Progenitor cell of endocrine pancreas (in vitro differentiated cells): ENCODE measurements around the gene ADCY3. TPM values are rescaled to one million over a fixed set of nuclear protein-coding genes. Genes with fewer than 3 reads are reported as not detected.

Experiments used
- DNase-seq: peaks from one replicate; pipeline ENCODE4 v3.0.0; 2021; ENCODE audit warnings: low spot score; ENCODE audit not compliant: unreplicated experiment
- H3K27ac Mint-ChIP-seq: 2 replicates; pipeline ENCODE4 v1.8.0; 2021; ENCODE audit warnings: mild to moderate bottlenecking, moderate library complexity, mixed read lengths
- H3K27me3 Mint-ChIP-seq: 2 replicates; pipeline ENCODE4 v1.8.0; 2021; ENCODE audit warnings: mixed read lengths
- H3K36me3 Mint-ChIP-seq: 2 replicates; pipeline ENCODE4 v1.8.0; 2022; ENCODE audit warnings: mixed read lengths; ENCODE audit not compliant: insufficient read depth
- H3K4me1 Mint-ChIP-seq: 2 replicates; pipeline ENCODE4 v1.8.0; 2021; ENCODE audit warnings: low read depth, mixed read lengths
- H3K4me3 Mint-ChIP-seq: 2 replicates; pipeline ENCODE4 v1.8.0; 2021; ENCODE audit warnings: low read depth, mild to moderate bottlenecking, moderate library complexity, mixed read lengths
- H3K9me3 Mint-ChIP-seq: 2 replicates; pipeline ENCODE4 v1.8.0; 2021; ENCODE audit warnings: low read depth, mixed read lengths
- long read RNA-seq: library from polyadenylated mRNA; unstranded; transcript quantifications from one replicate; pipeline ENCODE4 v2.0.0, GENCODE V29; 2020
- total RNA-seq: library from RNA; stranded (reverse); gene quantifications from 2 replicates; pipeline ENCODE4 v1.2.1, GENCODE V29; 2021
- TF ChIP-seq, protein P1 (sequence below): fragments of 200-600 bp; sonication (generic); IDR thresholded peaks from one replicate; pipeline ENCODE4 v1.5.0; 2021; ENCODE audit warnings: antibody characterized with exemption, mild to moderate bottlenecking; ENCODE audit not compliant: unreplicated experiment

ADCY3 gene
- 22.6 and 24.6 TPM in 2 replicates for total RNA-seq
- long read RNA-seq, partial matches to known transcripts = 2 of 5 reads
- long read RNA-seq, other reads (novel, unspliced or antisense) = 3 of 5 reads

DNA sequence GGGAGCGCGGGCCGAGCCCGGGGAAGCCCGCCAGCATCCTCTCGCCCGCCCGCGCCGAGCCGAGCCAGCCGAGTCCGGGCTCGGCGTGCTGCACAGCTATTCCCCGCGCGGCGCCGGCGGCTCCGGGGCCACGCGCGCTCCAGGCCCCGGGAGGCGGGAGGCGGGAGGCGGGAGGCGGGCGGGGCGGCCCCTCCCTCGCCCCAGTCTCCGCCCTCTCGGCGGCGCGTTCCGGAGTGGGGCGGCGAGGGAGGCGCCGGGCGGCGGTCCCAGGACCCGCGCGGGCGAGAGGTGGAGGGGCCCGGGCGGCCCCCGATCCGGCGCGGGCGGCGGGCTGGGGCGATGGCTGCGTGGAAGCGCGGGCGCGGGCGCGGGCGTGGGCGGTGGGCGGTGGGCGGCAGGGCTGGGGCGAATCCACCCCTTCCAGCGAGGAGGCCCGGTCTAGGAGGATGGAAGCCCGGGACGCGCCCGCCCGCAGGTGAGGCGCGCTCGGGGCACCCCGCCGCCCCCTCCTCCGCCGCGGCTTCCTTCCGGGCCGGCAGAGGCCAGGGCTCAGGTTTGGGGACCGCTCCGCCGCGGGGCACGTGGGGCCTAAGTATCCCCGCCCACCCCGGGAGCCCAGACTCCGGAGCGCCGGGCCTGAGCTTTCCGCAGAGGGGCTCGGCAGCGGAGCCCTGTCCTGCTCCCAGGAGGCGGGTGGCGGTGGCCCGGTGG lies at the start of gene ADCY3:
Gene ADCY3 (minus strand): TSS at position 140 of the 711 bp plus-strand sequence. CDS start 1,250 bp downstream, outside the sequence.
- TF ChIP-seq, protein P1, sequence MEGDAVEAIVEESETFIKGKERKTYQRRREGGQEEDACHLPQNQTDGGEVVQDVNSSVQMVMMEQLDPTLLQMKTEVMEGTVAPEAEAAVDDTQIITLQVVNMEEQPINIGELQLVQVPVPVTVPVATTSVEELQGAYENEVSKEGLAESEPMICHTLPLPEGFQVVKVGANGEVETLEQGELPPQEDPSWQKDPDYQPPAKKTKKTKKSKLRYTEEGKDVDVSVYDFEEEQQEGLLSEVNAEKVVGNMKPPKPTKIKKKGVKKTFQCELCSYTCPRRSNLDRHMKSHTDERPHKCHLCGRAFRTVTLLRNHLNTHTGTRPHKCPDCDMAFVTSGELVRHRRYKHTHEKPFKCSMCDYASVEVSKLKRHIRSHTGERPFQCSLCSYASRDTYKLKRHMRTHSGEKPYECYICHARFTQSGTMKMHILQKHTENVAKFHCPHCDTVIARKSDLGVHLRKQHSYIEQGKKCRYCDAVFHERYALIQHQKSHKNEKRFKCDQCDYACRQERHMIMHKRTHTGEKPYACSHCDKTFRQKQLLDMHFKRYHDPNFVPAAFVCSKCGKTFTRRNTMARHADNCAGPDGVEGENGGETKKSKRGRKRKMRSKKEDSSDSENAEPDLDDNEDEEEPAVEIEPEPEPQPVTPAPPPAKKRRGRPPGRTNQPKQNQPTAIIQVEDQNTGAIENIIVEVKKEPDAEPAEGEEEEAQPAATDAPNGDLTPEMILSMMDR = no peak
- Mint-ChIP-seq H3K27ac (peak within 1 kb of the TSS; percentile 46), H3K27me3 (peaks cover 36% of the 10 kb centered on the region), H3K4me1 (peaks cover 3% of the 10 kb centered on the region), H3K9me3 (no peaks in the 10 kb centered on the region), H3K36me3 (no peaks in the 10 kb centered on the region), H3K4me3 (peak within 1 kb of the TSS; percentile 70)
- peak; percentile 33 for DNase-seq

DNA sequence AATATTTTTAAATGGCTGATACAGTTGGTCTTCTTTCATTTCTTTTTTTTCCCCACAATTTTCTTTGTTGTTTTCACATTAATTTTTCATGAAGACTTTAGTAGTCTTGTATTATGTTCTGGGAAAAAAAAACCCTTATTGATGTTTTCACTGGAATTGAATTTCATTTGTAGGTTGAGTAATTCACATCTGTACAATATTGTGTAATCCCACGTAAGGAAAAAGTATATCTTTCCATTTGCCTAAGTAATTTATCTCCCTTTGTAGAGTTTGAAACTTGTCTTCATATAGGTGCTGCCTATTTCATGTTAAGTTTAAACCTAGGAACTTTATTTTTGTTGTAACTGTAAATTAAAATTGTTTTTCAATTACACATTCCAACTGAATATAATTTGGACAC lies 49.7 kb upstream of the ADCY3 start:
- H3K4me3 Mint-ChIP-seq = no peak overlapping the region
- TF ChIP-seq, protein P1 = no peak
- no peak for DNase-seq
- H3K9me3 Mint-ChIP-seq = no peaks in the 10 kb centered on the region
- H3K4me1 Mint-ChIP-seq = peaks cover 2% of the 10 kb centered on the region
- H3K27me3 Mint-ChIP-seq = no peaks in the 10 kb centered on the region
- no peak overlapping the region for H3K27ac Mint-ChIP-seq
- H3K36me3 Mint-ChIP-seq = peaks cover 8% of the 10 kb centered on the region

DNA sequence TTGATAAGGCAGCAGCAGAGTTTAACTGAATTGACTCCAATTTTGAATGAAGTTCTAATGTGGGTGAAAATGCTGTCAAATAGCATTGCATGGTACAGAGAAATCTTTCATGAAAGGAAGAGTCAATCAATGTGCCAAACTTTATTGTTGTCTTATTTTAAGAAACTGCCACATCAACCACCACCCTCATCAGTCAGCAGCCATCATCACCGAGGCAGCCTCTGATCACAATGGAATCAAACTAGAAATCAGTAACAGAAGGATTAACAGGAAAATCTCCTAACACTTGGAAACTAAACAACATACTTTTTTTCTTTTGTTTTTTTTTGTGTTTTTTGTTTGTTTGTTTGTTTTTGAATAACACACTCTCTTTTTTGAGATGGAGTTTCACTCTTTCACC lies 41.9 kb upstream of the ADCY3 start:
- TF ChIP-seq, protein P1 = no peak
- no peaks in the 10 kb centered on the region for H3K9me3 Mint-ChIP-seq
- no peaks in the 10 kb centered on the region for H3K27me3 Mint-ChIP-seq
- H3K36me3 Mint-ChIP-seq = peaks cover 33% of the 10 kb centered on the region
- no peak overlapping the region for H3K4me3 Mint-ChIP-seq
- no peak for DNase-seq
- no peaks in the 10 kb centered on the region for H3K4me1 Mint-ChIP-seq
- H3K27ac Mint-ChIP-seq = no peak overlapping the region

DNA sequence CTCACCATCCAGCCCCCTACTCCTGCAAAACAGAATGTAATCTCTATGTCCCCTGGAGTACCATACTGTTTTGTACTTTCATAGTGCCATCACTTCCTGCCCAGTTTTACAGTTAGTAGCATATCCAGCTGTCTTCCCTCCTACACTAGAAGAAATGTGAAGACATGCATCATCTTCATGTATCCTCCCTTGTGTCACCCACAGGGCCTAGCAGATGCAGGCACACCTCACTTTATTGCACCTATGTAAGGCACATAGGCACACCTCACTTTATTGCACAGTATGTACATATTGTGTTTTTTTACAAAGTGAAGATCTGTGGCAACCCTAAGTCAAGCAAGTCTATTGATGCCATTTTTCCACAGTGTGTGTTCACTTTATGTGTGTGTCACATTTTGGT lies 39.7 kb upstream of the ADCY3 start:
- Mint-ChIP-seq H3K36me3 (peaks cover 49% of the 10 kb centered on the region), H3K4me1 (no peaks in the 10 kb centered on the region), H3K9me3 (peaks cover 11% of the 10 kb centered on the region), H3K4me3 (no peak overlapping the region), H3K27me3 (no peaks in the 10 kb centered on the region), H3K27ac (no peak overlapping the region)
- TF ChIP-seq, protein P1 = no peak
- DNase-seq = no peak

DNA sequence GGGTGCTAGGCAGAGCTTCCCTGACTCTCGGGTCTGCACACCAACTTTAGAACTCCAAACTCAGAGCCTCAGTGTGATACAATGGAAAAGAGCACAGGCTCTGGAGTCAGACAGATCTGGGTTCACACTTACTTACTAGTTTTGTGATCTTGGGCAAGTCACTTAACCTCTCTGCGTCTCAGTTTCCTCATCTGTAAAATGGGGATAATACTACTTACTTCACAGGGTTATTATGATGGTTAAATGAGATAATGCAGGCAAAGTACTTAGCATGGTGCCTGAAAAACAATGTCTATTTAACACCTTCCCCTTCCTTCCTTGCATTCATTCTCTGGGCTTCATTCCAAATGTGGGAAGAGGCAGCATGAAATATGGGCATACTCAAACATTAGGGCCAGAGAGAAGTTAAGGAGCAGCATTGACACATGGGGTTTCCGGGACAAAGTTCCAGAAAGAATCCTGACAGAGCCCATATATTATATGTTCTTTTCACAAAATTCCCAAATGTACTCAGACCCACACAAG lies 38.4 kb upstream of the ADCY3 start:
- TF ChIP-seq, protein P1 = no peak
- H3K4me3 Mint-ChIP-seq = no peak overlapping the region
- H3K9me3 Mint-ChIP-seq = peaks cover 11% of the 10 kb centered on the region
- no peaks in the 10 kb centered on the region for H3K27me3 Mint-ChIP-seq
- no peak for DNase-seq
- no peak overlapping the region for H3K27ac Mint-ChIP-seq
- H3K4me1 Mint-ChIP-seq = no peaks in the 10 kb centered on the region
- peaks cover 56% of the 10 kb centered on the region for H3K36me3 Mint-ChIP-seq
